Trophoblast cell (in vitro differentiated cells and primary cell): ENCODE measurements around the gene TRIM9.

Source experiments
- DNase-seq, 2 donors: peaks; one replicate each; pipeline ENCODE4 v3.0.0-alpha.2; 2016
- H2AFZ ChIP-seq: 2 replicates; pipeline ENCODE4 v1.6.1; 2013; ENCODE audit warnings: low read length, moderate library complexity, mild to moderate bottlenecking; ENCODE audit not compliant: insufficient read depth, poor library complexity
- H2AK5ac ChIP-seq: 2 replicates; pipeline ENCODE4 v1.6.1; 2013; ENCODE audit warnings: mild to moderate bottlenecking, low read length
- H2BK120ac ChIP-seq: 2 replicates; pipeline ENCODE4 v1.6.1; 2013; ENCODE audit warnings: low read length, mild to moderate bottlenecking, moderate library complexity; ENCODE audit not compliant: insufficient read depth, poor library complexity
- H2BK12ac ChIP-seq: 2 replicates; pipeline ENCODE4 v1.6.1; 2013; ENCODE audit warnings: mild to moderate bottlenecking, low read length, moderate library complexity
- H2BK5ac ChIP-seq: 2 replicates; pipeline ENCODE4 v1.6.1; 2013; ENCODE audit warnings: low read length, low read depth, moderate library complexity, mild to moderate bottlenecking; ENCODE audit not compliant: poor library complexity
- H3K14ac ChIP-seq: 2 replicates; pipeline ENCODE4 v1.6.1; 2013; ENCODE audit warnings: mild to moderate bottlenecking, low read length
- H3K18ac ChIP-seq: 2 replicates; pipeline ENCODE4 v1.6.1; 2013; ENCODE audit warnings: mild to moderate bottlenecking, low read length
- H3K23ac ChIP-seq: 2 replicates; pipeline ENCODE4 v1.6.1; 2013; ENCODE audit warnings: low read length
- H3K27ac ChIP-seq: 2 replicates; pipeline ENCODE4 v1.5.1; 2013; ENCODE audit warnings: low read depth, mild to moderate bottlenecking, inconsistent platforms, low read length, moderate library complexity
- H3K27me3 ChIP-seq: 2 replicates; pipeline ENCODE4 v1.6.1; 2013; ENCODE audit warnings: inconsistent platforms, mild to moderate bottlenecking, low read length, moderate library complexity; ENCODE audit not compliant: insufficient read depth
- H3K36me3 ChIP-seq, 2 experiments: 1 replicate in 1 of 2; 2 replicates in 1 of 2; pipeline ENCODE4 v1.6.1; 2013; ENCODE audit warnings: low read length in 2 of 2, mild to moderate bottlenecking in 2 of 2, moderate library complexity in 1 of 2; ENCODE audit not compliant: insufficient read depth in 2 of 2, control insufficient read depth in 1 of 2
- H3K4ac ChIP-seq: 2 replicates; pipeline ENCODE4 v1.6.1; 2013; ENCODE audit warnings: low read depth, mild to moderate bottlenecking, low read length, moderate library complexity
- H3K4me1 ChIP-seq, 2 experiments: 1 replicate in 1 of 2; 2 replicates in 1 of 2; pipeline ENCODE4 v1.6.1; 2013; ENCODE audit warnings: low read length in 2 of 2, mild to moderate bottlenecking in 2 of 2, moderate library complexity in 1 of 2; ENCODE audit not compliant: insufficient read depth in 2 of 2, control insufficient read depth in 1 of 2
- H3K4me2 ChIP-seq: 2 replicates; pipeline ENCODE4 v1.6.1; 2013; ENCODE audit warnings: inconsistent platforms, mild to moderate bottlenecking, low read length, moderate library complexity
- H3K4me3 ChIP-seq: 2 replicates; pipeline ENCODE4 v1.5.1; 2013; ENCODE audit warnings: mild to moderate bottlenecking, low read depth, low read length, inconsistent platforms
- H3K79me1 ChIP-seq: one replicate; pipeline ENCODE4 v1.6.1; 2013; ENCODE audit warnings: low read length
- H3K79me2 ChIP-seq: 2 replicates; pipeline ENCODE4 v1.6.1; 2013; ENCODE audit warnings: low read length, mild to moderate bottlenecking; ENCODE audit not compliant: control insufficient read depth, insufficient read depth, poor library complexity
- H3K9ac ChIP-seq: 2 replicates; pipeline ENCODE4 v1.6.1; 2013; ENCODE audit warnings: mild to moderate bottlenecking, low read length
- H3K9me3 ChIP-seq: 2 replicates; pipeline ENCODE4 v1.6.1; 2013; ENCODE audit warnings: low read depth, mild to moderate bottlenecking, control low read depth, inconsistent platforms, low read length; ENCODE audit not compliant: insufficient read depth
- H4K12ac ChIP-seq: 2 replicates; pipeline ENCODE4 v1.6.1; 2013; ENCODE audit warnings: low read depth, mild to moderate bottlenecking, low read length, moderate library complexity
- H4K8ac ChIP-seq: 2 replicates; pipeline ENCODE4 v1.6.1; 2013; ENCODE audit warnings: low read depth, mild to moderate bottlenecking, low read length, moderate library complexity
- H4K91ac ChIP-seq: one replicate; pipeline ENCODE4 v1.6.1; 2013; ENCODE audit warnings: low read depth, mild to moderate bottlenecking, low read length, moderate library complexity
- WGBS: extraction: QIAGEN DNeasy Blood & Tissue Kit; methylation state at CpG from one replicate; pipeline ENCODE4 v1.1.7; 2013; ENCODE audit warnings: missing lambda C conversion rate; ENCODE audit not compliant: insufficient read length, insufficient coverage; ENCODE audit errors: extremely low coverage; 5-methylcytosine and 5-hydroxymethylcytosine counted together

The TRIM9 gene

GRCh38 chr14:51020024-51020710 is 74.7 kb downstream of the TRIM9 start:
- Histone ChIP-seq H3K23ac (no peak overlapping the region), H3K79me2 (no peaks in the 10 kb centered on the region), H3K79me1 (no peaks in the 10 kb centered on the region), H3K9me3 (no peaks in the 10 kb centered on the region), H3K4me3 (no peak overlapping the region), H3K4ac (no peak overlapping the region), H4K91ac (no peak overlapping the region), H4K12ac (no peak overlapping the region), H3K14ac (no peak overlapping the region), H2BK5ac (no peak overlapping the region), H2BK12ac (no peak overlapping the region), H2AK5ac (no peak overlapping the region), H4K8ac (no peak overlapping the region), H3K4me1 (no peaks in the 10 kb centered on the region), H3K36me3 (no peaks in the 10 kb centered on the region), H3K27me3 (no peaks in the 10 kb centered on the region), H3K18ac (no peak overlapping the region), H2AFZ (no peak overlapping the region), H3K9ac (no peak overlapping the region), H3K27ac (no peak overlapping the region), H3K4me2 (no peak overlapping the region), H2BK120ac (no peak overlapping the region)
- DNase-seq = peak; percentile 87 to 93
- WGBS = no CpG with 5 or more reads among the region's 11 CpGs

- H3K27me3 ChIP-seq = no peaks in the 10 kb centered on the region
- H3K79me1 ChIP-seq = no peaks in the 10 kb centered on the region
- no peak overlapping the region for H3K14ac ChIP-seq
- H3K23ac ChIP-seq = no peak overlapping the region
- no peak overlapping the region for H3K4me2 ChIP-seq
- no peak for DNase-seq
- H4K12ac ChIP-seq = no peak overlapping the region
- H4K91ac ChIP-seq = no peak overlapping the region
- no peaks in the 10 kb centered on the region for H3K9me3 ChIP-seq
- H2BK5ac ChIP-seq = no peak overlapping the region
- H3K4me1 ChIP-seq = no peaks in the 10 kb centered on the region
- no peak overlapping the region for H3K9ac ChIP-seq
- H3K18ac ChIP-seq = no peak overlapping the region
- no peaks in the 10 kb centered on the region for H3K36me3 ChIP-seq
- no peak overlapping the region for H2BK120ac ChIP-seq
- H3K4me3 ChIP-seq = no peak overlapping the region
- no peak overlapping the region for H2AK5ac ChIP-seq
- no peak overlapping the region for H3K4ac ChIP-seq
- no peak overlapping the region for H2AFZ ChIP-seq
- no peak overlapping the region for H3K27ac ChIP-seq
- H2BK12ac ChIP-seq = no peak overlapping the region
- no CpG with 5 or more reads among the region's 1 CpG for WGBS
- H3K79me2 ChIP-seq = no peaks in the 10 kb centered on the region
- no peak overlapping the region for H4K8ac ChIP-seq
These were observed 75.8 kb downstream of the TRIM9 start for GRCh38 chr14:51019089-51019488.

- Histone ChIP-seq H4K8ac (no peak overlapping the region), H2BK5ac (no peak overlapping the region), H4K91ac (no peak overlapping the region), H3K4me3 (no peak overlapping the region), H2BK120ac (no peak overlapping the region), H3K4me2 (no peak overlapping the region), H3K79me2 (no peaks in the 10 kb centered on the region), H3K4me1 (no peaks in the 10 kb centered on the region), H3K14ac (no peak overlapping the region), H4K12ac (no peak overlapping the region), H3K36me3 (no peaks in the 10 kb centered on the region), H2AK5ac (no peak overlapping the region), H3K79me1 (no peaks in the 10 kb centered on the region), H3K27ac (no peak overlapping the region), H2BK12ac (no peak overlapping the region), H3K9me3 (no peaks in the 10 kb centered on the region), H3K18ac (no peak overlapping the region), H3K27me3 (no peaks in the 10 kb centered on the region), H3K9ac (no peak overlapping the region), H3K4ac (no peak overlapping the region), H3K23ac (no peak overlapping the region), H2AFZ (no peak overlapping the region)
- no CpG with 5 or more reads among the region's 4 CpGs for WGBS
- peak in 1 of 2 donors; percentile 65 for DNase-seq
These were observed 76.4 kb downstream of the TRIM9 start for GRCh38 chr14:51018521-51018920.

DNA sequence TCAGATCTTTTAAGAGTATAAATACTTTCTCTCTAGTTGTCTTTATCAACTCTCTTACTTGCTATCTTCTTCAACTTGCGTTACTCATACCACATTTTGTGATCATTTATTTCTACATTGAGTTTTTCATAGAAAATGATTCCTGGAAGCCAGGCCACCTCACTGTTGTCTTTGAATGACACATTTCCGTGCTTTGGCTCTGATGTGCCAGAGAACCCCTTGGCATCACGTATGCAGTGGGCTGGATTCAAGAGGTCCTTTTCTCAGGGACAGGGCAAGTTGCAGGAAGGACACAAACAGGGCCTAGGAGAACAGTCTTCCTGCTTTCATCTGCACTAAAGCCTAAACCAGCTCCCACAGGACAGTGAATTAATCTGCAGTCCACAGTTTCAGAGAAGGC is 80.3 kb downstream of the TRIM9 start:
- H2AK5ac ChIP-seq = no peak overlapping the region
- no peak overlapping the region for H3K14ac ChIP-seq
- no peak overlapping the region for H4K91ac ChIP-seq
- H3K27ac ChIP-seq = no peak overlapping the region
- H3K79me2 ChIP-seq = no peaks in the 10 kb centered on the region
- no peak overlapping the region for H2AFZ ChIP-seq
- no peaks in the 10 kb centered on the region for H3K4me1 ChIP-seq
- no peak overlapping the region for H2BK12ac ChIP-seq
- no peak overlapping the region for H4K12ac ChIP-seq
- no peak overlapping the region for H3K18ac ChIP-seq
- no peak overlapping the region for H3K9ac ChIP-seq
- no peak for DNase-seq
- no peak overlapping the region for H2BK5ac ChIP-seq
- no peak overlapping the region for H3K4me2 ChIP-seq
- no peaks in the 10 kb centered on the region for H3K36me3 ChIP-seq
- no peak overlapping the region for H2BK120ac ChIP-seq
- WGBS = no CpG with 5 or more reads among the region's 3 CpGs
- no peak overlapping the region for H4K8ac ChIP-seq
- H3K4ac ChIP-seq = no peak overlapping the region
- no peaks in the 10 kb centered on the region for H3K27me3 ChIP-seq
- peak overlapping the region; percentile 20 for H3K23ac ChIP-seq
- H3K79me1 ChIP-seq = no peaks in the 10 kb centered on the region
- H3K9me3 ChIP-seq = no peaks in the 10 kb centered on the region
- H3K4me3 ChIP-seq = no peak overlapping the region
